BJ (cell line): ENCODE measurements around the gene RBM25. TPM values are rescaled to one million over a fixed set of nuclear protein-coding genes. Genes with fewer than 3 reads are reported as not detected.

Experiments used
- CTCF ChIA-PET: fragments of 350-600 bp; formaldehyde crosslinking; extraction: SDS; loops from one replicate; lab custom pipeline; 2021; ENCODE audit warnings: antibody characterized with exemption, inconsistent platforms; lab: Yijun Ruan, JAX
- POLR2A ChIA-PET: fragments of 300-600 bp; sonication (Branson Sonifier 250); formaldehyde crosslinking; extraction: SDS; loops from one replicate; lab custom pipeline; 2021; ENCODE audit warnings: antibody characterized with exemption; lab: Charles Lee
- DNase-seq: peaks from one replicate; pipeline ENCODE4 v3.0.0-alpha.2; 2011; ENCODE audit warnings: low read depth
- H3K27me3 ChIP-seq: 2 replicates; pipeline ENCODE4 v1.6.0; 2011; ENCODE audit warnings: low read length; ENCODE audit not compliant: control insufficient read depth, insufficient read depth
- H3K36me3 ChIP-seq: 2 replicates; pipeline ENCODE4 v1.5.1; 2011; ENCODE audit warnings: low read length; ENCODE audit not compliant: control insufficient read depth, insufficient read depth
- H3K4me3 ChIP-seq: 2 replicates; pipeline ENCODE4 v1.5.1; 2011; ENCODE audit warnings: low read depth, mild to moderate bottlenecking, control low read depth, low read length
- CTCF ChIP-seq: IDR thresholded peaks from 2 replicates; pipeline ENCODE4 v1.5.1; 2011; ENCODE audit warnings: low read depth, mild to moderate bottlenecking, control low read depth, inconsistent platforms, low read length, moderate library complexity; ENCODE audit not compliant: insufficient read depth
- polyA plus RNA-seq: library from polyadenylated mRNA; depleted of rRNA; stranded (reverse); fragments of >200 nt; gene quantifications from 2 replicates; pipeline ENCODE4 v1.2.3, GENCODE V29; 2011

The RBM25 gene
- polyA plus RNA-seq, 1 experiment, result 21.9 TPM

- no peak overlapping the region for H3K4me3 ChIP-seq
- peaks cover 3% of the 10 kb centered on the region; the same call in 1 of the 2 replicates for H3K36me3 ChIP-seq
- no peak for DNase-seq
- POLR2A ChIA-PET, result interaction anchor here (0.6 kb wide), 1 partner anchor 42 kb away, joined by 4 read pairs; the partner anchor contains the start of gene ZFYVE1
- H3K27me3 ChIP-seq, result no peaks in the 10 kb centered on the region
- TF ChIP-seq CTCF, result no peak
- CTCF ChIA-PET, result no interaction called here
Observed at GRCh38 chr14:73069585-73069984, 11.3 kb downstream of the RBM25 start.

GRCh38 chr14:73091044-73091443 is 32.7 kb downstream of the RBM25 start:
- CTCF ChIA-PET, result no interaction called here
- POLR2A ChIA-PET, result no interaction called here
- H3K27me3 ChIP-seq, result no peaks in the 10 kb centered on the region
- no peak overlapping the region for H3K4me3 ChIP-seq
- peaks cover 9% of the 10 kb centered on the region for H3K36me3 ChIP-seq
- no peak for TF ChIP-seq CTCF
- DNase-seq, result no peak

GRCh38 chr14:73097421-73097820 is 39.1 kb downstream of the RBM25 start:
- ChIA-PET CTCF (no interaction called here), POLR2A (no interaction called here)

GRCh38 chr14:73100334-73100733 is 42.0 kb downstream of the RBM25 start:
- TF ChIP-seq CTCF, result no peak
- Histone ChIP-seq H3K36me3 (peaks cover 13% of the 10 kb centered on the region), H3K4me3 (no peak overlapping the region), H3K27me3 (no peaks in the 10 kb centered on the region)
- DNase-seq, result no peak
- ChIA-PET CTCF (interaction anchor here (1.7 kb wide), 1 partner anchor 16 kb away, joined by 5 read pairs; no protein-coding TSS in a partner anchor), POLR2A (no interaction called here)

More at GRCh38 chr14:73097421-73097820, 39.1 kb downstream of the RBM25 start:
- DNase-seq, result no peak
- no peak for TF ChIP-seq CTCF
- Histone ChIP-seq H3K4me3 (no peak overlapping the region), H3K36me3 (peaks cover 7% of the 10 kb centered on the region), H3K27me3 (no peaks in the 10 kb centered on the region)

- TF ChIP-seq CTCF, result no peak
- ChIA-PET POLR2A (no interaction called here), CTCF (interaction anchor here (1.2 kb wide), 1 partner anchor 13 kb away, joined by 4 read pairs; no protein-coding TSS in a partner anchor)
- no peak overlapping the region for H3K4me3 ChIP-seq
- peaks cover 9% of the 10 kb centered on the region for H3K36me3 ChIP-seq
- no peaks in the 10 kb centered on the region for H3K27me3 ChIP-seq
- no peak for DNase-seq
Observed at GRCh38 chr14:73102806-73103497, 44.6 kb downstream of the RBM25 start.
